ENCODE results near the gene ZFP36L2.

DNA sequence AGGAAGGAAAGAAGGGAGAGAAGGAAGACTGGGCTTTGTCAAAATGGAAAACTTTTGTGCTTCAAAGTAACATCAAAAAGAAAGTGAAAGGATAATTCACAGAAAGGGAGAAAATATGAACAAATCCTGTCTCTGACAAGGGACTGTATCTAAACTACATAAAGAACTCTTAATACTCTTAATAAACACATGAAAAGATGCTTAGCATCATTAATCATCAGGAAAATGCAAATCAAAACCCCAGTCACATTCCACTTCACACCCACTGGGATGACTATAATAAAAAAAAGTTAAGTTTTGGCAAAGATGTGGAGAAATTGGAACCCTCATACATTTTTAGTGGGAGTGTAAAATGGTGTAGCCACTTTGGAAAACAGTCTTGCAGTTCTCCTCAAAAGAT lies 11.8 kb upstream of the ZFP36L2 start:
- TF ChIP-seq, protein P1, sequence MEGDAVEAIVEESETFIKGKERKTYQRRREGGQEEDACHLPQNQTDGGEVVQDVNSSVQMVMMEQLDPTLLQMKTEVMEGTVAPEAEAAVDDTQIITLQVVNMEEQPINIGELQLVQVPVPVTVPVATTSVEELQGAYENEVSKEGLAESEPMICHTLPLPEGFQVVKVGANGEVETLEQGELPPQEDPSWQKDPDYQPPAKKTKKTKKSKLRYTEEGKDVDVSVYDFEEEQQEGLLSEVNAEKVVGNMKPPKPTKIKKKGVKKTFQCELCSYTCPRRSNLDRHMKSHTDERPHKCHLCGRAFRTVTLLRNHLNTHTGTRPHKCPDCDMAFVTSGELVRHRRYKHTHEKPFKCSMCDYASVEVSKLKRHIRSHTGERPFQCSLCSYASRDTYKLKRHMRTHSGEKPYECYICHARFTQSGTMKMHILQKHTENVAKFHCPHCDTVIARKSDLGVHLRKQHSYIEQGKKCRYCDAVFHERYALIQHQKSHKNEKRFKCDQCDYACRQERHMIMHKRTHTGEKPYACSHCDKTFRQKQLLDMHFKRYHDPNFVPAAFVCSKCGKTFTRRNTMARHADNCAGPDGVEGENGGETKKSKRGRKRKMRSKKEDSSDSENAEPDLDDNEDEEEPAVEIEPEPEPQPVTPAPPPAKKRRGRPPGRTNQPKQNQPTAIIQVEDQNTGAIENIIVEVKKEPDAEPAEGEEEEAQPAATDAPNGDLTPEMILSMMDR (IDR thresholded peaks at IDR 0.05): no peak
- no peak for TF ChIP-seq POLR2A (IDR thresholded peaks at IDR 0.05)

All from prostate gland (tissue), 2 donors.